Activated CD8-positive, alpha-beta memory T cell treated with anti-CD3 and anti-CD28 coated beads for 24 hours (primary cell): Measurements from ENCODE around the gene ARMH3.
A peak's percentile ranks its signal among the peaks of the same experiment; 100 is the strongest.

ENCODE experiments used
- DNase-seq: peaks from one replicate; pipeline ENCODE4 v3.0.0-alpha.2; 2020

Gene ARMH3

GRCh38 chr10:101848408-101848807 is 207.6 kb downstream of the ARMH3 start:
- no peak for DNase-seq

DNA sequence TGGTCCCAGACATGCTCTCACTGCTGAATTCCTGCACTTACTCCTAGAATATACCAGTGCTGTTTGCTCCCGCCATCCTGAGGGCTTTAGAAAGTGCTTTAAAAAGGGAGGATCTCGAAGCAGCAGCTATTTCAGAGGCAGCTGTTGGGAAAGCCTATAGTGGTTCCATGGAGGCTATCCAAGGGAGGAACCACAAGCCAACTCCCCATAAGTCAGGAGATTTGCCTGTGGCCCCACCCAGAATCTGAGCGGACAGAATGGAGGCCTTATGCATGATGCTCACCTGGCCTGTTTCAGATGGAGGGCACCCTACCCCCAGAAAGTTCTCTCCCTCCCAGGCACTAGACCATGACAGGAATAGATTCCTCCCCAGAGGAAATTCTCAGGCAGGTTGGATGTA is 210.1 kb downstream of the ARMH3 start:
- no peak for DNase-seq

DNA sequence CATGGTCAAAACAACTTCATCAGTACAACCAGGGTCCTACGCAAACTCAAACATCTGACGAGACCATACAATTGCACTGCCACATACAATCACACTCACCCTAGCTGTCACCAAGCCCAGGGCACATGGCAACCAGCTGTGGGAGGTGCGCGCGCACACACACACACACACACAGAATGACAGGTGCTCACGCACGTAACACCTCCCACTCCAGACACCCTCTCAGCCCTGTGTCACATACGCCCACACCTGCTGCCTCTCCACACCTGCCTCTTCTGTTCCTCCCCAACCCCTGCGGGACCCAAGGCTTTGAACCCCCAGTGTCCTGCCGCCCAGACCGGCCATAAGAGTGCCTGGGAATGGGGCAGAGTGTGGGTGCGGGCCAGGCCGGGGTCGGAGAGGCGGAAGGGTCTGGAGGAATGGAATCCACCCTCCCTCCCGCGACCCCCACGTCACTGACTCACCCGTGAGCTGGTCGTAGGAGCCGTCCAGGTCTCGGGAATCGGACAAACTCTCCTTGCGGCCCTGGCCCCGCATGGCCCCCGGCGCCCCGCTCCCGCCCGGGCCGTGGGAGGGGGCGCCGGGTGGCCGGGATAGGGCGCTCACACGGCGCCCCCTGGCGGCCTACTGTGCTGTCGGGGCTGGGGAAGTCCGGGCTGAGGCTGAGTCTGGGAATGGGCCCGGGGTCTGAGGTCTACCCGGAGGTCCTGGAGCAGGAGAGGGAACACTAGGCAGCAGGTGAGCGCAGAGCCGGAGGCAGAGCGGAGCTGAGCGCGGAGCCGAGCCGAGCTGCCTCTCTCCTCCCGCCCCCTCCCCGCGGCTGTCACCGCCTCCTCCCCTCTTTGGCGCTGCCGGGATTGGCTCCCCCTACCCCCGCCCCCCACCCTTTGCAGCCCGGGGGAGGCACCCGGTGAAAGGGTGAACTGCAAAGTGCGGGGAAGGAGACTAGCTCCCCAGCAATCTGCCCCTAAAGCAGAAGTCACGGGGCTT is 212.6 kb downstream of the ARMH3 start, which contains the start of gene KCNIP2:
Gene KCNIP2 (minus strand): TSS at position 769 of the 990 bp plus-strand sequence. CDS start 232 bp downstream, at position 537.
- peak; percentile 78 for DNase-seq

GRCh38 chr10:101841826-101842225 is 214.1 kb downstream of the ARMH3 start:
- DNase-seq = no peak

GRCh38 chr10:101840741-101841453 is 215.1 kb downstream of the ARMH3 start:
- DNase-seq = peak; percentile 89

GRCh38 chr10:101840102-101840684 is 215.8 kb downstream of the ARMH3 start:
- DNase-seq = no peak

DNA sequence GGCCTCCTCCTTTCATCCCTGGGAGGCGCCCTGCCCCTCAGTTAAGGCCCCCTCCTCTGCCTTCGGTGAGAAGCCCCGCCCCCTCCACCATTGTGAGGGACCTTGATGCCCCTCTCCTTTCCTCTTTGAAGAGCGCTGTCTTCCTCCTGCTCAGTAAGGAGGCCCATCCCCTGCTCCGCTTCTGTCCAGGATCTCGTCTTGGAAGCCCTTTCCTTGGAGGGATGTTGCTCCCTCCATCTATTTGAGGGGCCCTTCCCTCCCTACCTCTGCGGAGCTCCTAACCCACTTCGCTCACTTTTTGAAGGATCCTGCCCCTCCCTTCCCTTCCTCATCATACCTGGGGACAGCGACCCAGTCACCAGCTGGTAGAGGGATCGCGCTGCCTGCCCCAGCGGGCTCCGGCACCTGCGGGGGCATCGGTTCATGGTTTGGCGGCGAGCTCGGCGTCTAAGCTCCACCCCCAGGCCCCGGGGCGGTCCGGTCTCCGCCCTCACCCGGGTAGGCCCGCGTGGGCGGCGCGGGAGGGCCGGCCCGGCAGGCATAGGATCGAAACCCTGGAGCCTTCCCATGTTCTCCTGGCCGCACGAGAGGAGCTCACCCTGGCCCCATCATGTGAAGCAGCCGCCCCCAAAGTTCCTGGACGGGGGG is 216.4 kb downstream of the ARMH3 start:
- peak; percentile 82 for DNase-seq

GRCh38 chr10:101839002-101839401 is 217.0 kb downstream of the ARMH3 start:
- DNase-seq = no peak

- DNase-seq = no peak
Observed at GRCh38 chr10:101838416-101838970, 217.5 kb downstream of the ARMH3 start.

DNA sequence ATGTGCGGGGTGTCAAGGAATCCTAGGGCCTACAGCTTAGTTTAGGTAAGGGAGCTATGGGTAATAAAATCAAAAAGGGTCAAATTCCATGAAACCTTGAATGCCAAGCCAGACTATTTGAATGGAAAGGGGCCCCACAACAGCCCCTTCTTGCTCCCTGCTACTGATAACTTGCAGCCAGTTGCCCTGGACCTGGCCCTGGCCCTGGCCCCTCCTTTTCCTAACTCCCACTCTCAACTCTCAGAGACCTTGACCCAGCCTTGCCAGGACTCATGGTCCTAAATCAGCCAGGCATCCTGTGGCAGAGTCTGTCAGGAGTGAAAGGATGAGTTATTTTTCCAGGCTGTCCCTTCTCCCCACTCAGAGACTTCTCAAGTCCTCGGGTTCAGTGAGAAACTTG is 218.2 kb downstream of the ARMH3 start:
- no peak for DNase-seq

DNA sequence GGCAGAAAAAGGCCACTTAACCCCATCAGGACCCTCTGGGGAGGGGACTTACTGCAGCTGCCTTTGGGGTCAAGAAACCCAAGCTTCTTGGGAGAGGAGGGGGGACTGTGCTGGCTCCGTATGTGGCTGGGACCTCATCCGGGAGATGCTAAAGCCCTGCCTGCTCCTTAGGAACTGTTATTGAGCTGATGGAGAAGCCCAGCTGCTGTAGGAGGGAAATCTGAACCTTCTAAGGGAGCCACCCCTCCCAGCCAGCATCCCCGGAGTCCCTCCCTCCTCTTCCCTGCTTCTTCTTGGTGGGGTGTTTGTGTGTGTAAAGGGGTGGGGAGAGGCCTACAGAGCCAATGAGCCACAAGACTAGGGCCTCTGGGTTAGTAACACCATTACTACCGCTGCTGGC is 220.6 kb downstream of the ARMH3 start:
- DNase-seq = no peak

- no peak for DNase-seq
Observed at GRCh38 chr10:101834341-101834740, 221.6 kb downstream of the ARMH3 start.

GRCh38 chr10:101833466-101833865 is 222.5 kb downstream of the ARMH3 start:
- DNase-seq = no peak

GRCh38 chr10:101832325-101832771 is 223.6 kb downstream of the ARMH3 start:
- no peak for DNase-seq

DNA sequence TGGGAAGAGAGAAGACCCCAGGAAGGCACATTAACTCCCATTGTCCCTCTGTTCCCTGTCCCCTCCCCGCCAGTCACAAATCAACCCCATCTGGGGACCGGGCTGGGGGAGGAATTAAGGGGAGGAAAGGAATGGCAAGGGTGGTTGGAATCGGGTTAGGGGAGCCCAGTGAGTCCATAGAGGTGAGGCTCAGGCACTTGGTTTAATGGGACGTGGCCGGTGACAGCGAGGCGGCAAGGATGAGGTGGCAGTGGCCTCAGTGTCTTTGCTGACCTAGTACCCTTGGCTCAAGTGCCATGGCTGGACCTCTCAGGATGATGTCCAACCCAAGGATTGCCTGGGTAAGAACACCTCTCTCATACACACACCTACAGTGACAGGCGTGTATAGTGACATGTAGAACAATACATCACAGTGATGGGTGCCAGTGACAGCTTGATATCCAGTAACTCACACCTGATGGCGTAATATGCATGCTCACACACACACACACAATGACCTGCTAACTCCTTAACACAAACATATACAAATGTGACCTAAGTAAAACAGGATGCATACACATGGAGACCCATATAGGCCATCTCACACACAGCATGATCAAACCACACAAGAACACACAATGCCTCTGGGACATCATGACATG is 224.7 kb downstream of the ARMH3 start:
- no peak for DNase-seq

GRCh38 chr10:101830322-101831168 is 225.4 kb downstream of the ARMH3 start:
- peak; percentile 94 for DNase-seq

DNA sequence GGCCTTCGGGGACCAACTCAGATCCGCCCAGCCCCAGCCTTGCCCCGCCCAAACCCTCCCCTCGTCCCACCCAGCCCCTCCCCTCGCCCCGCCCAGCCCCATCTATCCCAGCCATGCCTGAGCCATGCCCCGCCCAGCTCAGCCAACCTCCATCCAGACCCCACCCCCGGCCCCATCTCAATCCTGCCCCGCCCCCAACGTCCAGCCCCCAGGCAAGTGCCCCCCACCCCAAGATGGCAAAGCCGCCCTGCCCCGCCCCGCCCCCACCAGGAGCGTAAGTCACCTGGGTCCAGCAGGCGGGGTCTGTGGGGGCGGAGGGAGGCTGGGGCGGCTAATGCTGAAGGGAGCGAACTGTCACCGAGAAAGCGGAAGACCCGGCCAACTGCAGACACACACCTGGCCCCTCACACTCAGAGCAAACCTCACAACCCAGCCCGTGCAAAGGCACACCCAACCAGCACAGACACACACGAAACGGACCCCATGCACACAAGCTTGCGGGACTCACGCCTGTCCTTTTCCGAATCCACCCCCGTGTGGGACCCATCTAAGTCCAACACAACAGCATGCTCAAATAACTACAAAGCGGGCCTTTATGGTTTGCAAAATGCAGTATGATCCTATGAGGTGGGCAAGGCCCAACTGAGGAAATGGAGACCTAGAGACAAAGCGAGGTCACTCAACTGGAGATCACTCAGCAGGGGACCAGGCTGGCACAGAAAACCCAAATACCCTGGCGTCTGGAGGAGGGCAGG is 226.2 kb downstream of the ARMH3 start:
- peak; percentile 78 for DNase-seq

GRCh38 chr10:101828766-101829551 is 227.0 kb downstream of the ARMH3 start:
- DNase-seq = no peak

DNA sequence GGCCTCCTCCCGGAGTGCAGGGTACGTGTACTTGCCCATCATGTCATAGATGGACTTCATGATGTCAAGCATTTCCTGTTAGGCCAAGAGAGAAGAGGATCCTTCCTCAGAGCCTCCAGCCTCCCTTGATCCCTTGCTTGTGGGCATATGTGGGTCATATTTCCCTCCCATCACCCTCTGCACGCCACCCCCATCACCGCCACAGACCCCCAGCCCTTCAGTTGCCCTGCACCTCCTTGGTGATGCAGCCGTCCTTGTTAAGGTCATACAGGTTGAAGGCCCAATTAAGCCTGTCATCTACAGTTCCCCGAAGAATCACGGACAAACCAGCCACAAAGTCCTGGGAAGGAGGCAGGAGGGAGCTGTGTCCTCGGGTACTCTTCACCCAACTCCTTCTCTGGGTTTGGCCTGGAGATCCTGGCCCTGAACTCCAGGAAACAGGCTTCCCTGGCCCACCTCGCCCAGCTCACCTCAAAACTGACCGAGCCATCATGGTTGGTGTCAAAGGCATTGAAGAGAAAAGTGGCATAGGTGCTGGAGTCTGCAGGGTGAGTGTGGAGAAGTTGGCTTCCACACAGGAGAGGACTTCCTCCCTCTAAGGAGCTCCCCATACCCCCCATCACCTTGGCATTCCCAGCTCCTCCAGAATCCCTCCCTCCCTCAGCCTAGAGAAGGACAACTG is 227.9 kb downstream of the ARMH3 start:
- DNase-seq = no peak
